ENCODE measurements around the gene LLGL2. TPM values are rescaled to one million over a fixed set of nuclear protein-coding genes. Genes with fewer than 3 reads are reported as not detected.

LLGL2 gene
- total RNA-seq, 1 donor from 2014 or later = 2.0 TPM

DNA sequence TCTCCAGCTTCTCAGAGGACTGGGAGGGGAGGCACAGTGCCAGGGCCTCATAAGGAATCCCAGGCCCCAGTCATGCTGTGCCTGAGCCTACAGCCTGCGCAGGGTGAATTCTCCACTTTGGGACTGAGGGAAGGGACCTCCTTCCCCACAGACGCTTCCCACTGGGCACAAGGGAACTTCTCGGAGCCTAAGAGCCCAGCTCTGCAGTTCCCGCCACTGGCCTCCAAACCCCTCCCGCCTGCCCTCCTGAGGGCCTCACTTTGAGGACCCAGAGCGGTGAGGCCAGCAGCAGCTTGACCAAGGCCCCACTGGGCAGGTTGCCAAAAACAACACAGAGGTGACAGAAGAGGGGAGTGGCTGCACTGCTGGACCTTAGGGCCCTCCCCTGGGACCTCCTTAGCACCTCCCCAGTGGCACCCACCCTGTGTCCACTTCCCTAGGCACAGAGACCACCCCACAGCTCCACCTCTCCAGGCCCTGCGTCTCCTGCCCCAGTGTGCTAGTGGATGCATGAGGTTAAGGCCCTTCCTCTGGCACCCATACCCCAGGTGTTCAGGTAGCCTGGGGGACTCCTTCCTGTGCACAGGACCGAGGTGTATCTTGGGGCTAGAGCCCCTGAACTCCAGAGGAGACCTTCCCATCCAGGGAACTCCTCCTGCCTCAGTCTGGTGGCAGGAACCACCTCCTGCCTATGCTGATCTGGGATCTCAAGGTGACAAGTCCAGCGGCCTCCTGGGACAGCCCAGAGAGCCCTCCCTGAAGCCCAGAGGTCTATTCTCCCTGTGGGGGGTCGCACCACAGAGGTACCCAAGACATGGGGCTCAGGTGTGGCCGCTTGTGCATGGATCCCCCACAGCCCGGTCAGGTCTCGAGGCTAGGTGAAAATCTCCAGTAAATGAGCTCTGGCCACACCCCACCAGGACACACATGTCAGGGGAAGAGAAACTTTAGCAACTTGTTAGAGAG is 13.6 kb upstream of the LLGL2 start:
- peak; percentile 62 for DNase-seq
- no peaks in the 10 kb centered on the region for H3K27me3 ChIP-seq (ENCODE audit: low read depth)
- peaks cover 48% of the 10 kb centered on the region for H3K36me3 ChIP-seq
- H3K4me3 ChIP-seq = peak overlapping the region; percentile 95
- intact Hi-C loops (cut with micrococcal nuclease) = loop anchor here (10.0 kb wide), 1 partner anchor 87 kb away; no protein-coding TSS in a partner anchor
- peaks cover 96% of the 10 kb centered on the region for H3K4me1 ChIP-seq
- no peak for TF ChIP-seq CTCF (IDR thresholded peaks at IDR 0.05; ENCODE audit: borderline replicate concordance)
- peak overlapping the region; percentile 96 for H3K27ac ChIP-seq (replicated peaks)
- H3K9me3 ChIP-seq (replicated peaks) = no peaks in the 10 kb centered on the region

GRCh38 chr17:75512926-75513640 is 12.4 kb upstream of the LLGL2 start:
- no peak for DNase-seq
- Histone ChIP-seq H3K9me3 (replicated peaks) (no peaks in the 10 kb centered on the region), H3K4me1 (peaks cover 96% of the 10 kb centered on the region), H3K27ac (replicated peaks) (peak overlapping the region; percentile 96), H3K36me3 (peaks cover 38% of the 10 kb centered on the region), H3K4me3 (peak overlapping the region; percentile 95), H3K27me3 (ENCODE audit: low read depth) (no peaks in the 10 kb centered on the region)
- intact Hi-C loops (cut with micrococcal nuclease) = loop anchor here (10.0 kb wide), 1 partner anchor 88 kb away; no protein-coding TSS in a partner anchor
- no peak for TF ChIP-seq CTCF (IDR thresholded peaks at IDR 0.05; ENCODE audit: borderline replicate concordance)

GRCh38 chr17:75513641-75514000 is 11.9 kb upstream of the LLGL2 start:
- TF ChIP-seq CTCF (IDR thresholded peaks at IDR 0.05; ENCODE audit: borderline replicate concordance) = no peak
- peaks cover 94% of the 10 kb centered on the region for H3K4me1 ChIP-seq

GRCh38 chr17:75514299-75514918 is 11.1 kb upstream of the LLGL2 start:
- Histone ChIP-seq H3K9me3 (replicated peaks) (no peaks in the 10 kb centered on the region), H3K27ac (replicated peaks) (peak overlapping the region; percentile 96), H3K4me1 (peaks cover 86% of the 10 kb centered on the region), H3K27me3 (ENCODE audit: low read depth) (no peaks in the 10 kb centered on the region), H3K36me3 (peaks cover 32% of the 10 kb centered on the region), H3K4me3 (peak overlapping the region; percentile 95)
- TF ChIP-seq CTCF (IDR thresholded peaks at IDR 0.05; ENCODE audit: borderline replicate concordance) = no peak
- DNase-seq = no peak
- intact Hi-C loops (cut with micrococcal nuclease) = loop anchor here (10.0 kb wide), 1 partner anchor 90 kb away; no protein-coding TSS in a partner anchor

More at GRCh38 chr17:75513641-75514000, 11.9 kb upstream of the LLGL2 start:
- intact Hi-C loops (cut with micrococcal nuclease) = loop anchor here (10.0 kb wide), 1 partner anchor 89 kb away; no protein-coding TSS in a partner anchor
- Histone ChIP-seq H3K36me3 (peaks cover 35% of the 10 kb centered on the region), H3K27me3 (ENCODE audit: low read depth) (no peaks in the 10 kb centered on the region), H3K4me3 (peak overlapping the region; percentile 95), H3K27ac (replicated peaks) (peak overlapping the region; percentile 96), H3K9me3 (replicated peaks) (no peaks in the 10 kb centered on the region)
- DNase-seq = no peak

DNA sequence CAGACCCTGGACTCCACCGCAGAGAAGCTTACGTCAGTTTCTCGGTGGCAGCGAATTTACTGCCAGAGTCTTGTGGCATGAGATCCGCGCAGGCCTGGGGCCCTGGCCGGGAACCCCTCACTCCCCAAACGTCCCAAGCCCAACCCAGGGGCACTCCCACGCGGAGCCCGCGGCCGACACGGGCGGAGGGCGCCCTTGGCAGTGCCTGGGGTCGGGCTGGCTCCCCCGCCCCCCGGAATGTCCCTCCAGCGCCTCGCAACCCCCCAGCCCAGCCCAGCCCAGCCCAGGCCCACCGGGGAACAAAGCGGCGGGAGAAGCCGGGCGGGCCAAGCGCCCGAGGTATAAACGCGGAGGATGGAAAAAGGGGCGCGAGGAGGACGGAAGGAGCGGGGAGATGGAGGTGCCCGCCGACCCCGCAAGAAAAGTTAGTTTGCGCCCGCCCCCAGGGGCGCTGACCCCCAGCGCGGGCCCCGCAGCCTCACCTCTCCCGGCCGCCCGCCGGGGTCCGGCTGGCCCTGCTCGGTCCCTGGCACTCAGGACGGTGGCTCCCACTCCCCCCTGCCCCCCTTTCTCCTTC is 10.5 kb upstream of the LLGL2 start:
- DNase-seq = no peak
- no peak for TF ChIP-seq CTCF (IDR thresholded peaks at IDR 0.05; ENCODE audit: borderline replicate concordance)
- Histone ChIP-seq H3K27me3 (ENCODE audit: low read depth) (no peaks in the 10 kb centered on the region), H3K36me3 (peaks cover 32% of the 10 kb centered on the region), H3K4me1 (peaks cover 80% of the 10 kb centered on the region), H3K9me3 (replicated peaks) (no peaks in the 10 kb centered on the region), H3K27ac (replicated peaks) (peak overlapping the region; percentile 96), H3K4me3 (peak overlapping the region; percentile 95)
- intact Hi-C loops (cut with micrococcal nuclease) = loop anchor here (10.0 kb wide), 1 partner anchor 90 kb away; no protein-coding TSS in a partner anchor

Measured in left ventricle myocardium inferior (tissue), 1 donor.